NCI-H187 (cell line): ENCODE data around the gene FBXO4.
A peak's percentile ranks its signal among the peaks of the same experiment; 100 is the strongest.

Experiments
- DNase-seq, 2 experiments: peaks; one replicate each; lab custom pipeline; 2025; lab: John Stamatoyannopoulos, UW

FBXO4 gene, protein sequence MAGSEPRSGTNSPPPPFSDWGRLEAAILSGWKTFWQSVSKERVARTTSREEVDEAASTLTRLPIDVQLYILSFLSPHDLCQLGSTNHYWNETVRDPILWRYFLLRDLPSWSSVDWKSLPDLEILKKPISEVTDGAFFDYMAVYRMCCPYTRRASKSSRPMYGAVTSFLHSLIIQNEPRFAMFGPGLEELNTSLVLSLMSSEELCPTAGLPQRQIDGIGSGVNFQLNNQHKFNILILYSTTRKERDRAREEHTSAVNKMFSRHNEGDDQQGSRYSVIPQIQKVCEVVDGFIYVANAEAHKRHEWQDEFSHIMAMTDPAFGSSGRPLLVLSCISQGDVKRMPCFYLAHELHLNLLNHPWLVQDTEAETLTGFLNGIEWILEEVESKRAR

DNA sequence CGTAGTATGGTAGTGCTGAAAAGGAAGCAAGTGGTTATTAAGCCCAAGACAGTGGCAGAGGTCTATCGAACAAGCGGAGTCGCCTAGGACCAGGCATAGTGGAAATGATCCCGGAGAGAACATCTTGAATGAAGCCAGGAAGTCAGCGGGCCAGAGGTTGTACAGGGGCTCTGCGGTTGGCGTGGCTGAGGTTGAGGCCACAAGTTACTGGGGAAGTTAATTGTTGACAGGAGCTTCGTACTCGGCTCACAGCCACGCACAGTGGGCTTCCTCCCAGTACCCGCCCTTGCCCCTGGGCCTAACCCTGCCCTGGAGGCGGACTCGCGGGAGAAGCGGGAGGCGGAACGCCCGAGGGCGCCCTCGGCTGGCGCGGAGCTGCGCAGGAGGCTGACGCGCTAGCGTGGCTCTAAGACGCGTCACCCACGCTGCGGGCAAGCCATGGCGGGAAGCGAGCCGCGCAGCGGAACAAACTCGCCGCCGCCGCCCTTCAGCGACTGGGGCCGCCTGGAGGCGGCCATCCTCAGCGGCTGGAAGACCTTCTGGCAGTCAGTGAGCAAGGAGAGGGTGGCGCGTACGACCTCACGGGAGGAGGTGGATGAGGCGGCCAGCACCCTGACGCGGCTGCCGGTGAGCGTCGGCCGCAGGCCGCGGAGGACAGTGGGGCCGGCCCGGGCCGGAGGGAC is at the start of gene FBXO4:
TSS of gene FBXO4 (plus strand) at position 410 of the 683 bp plus-strand sequence. CDS start at position 439, 29 bp downstream.
- DNase-seq = peak; percentile 40 to 41

DNA sequence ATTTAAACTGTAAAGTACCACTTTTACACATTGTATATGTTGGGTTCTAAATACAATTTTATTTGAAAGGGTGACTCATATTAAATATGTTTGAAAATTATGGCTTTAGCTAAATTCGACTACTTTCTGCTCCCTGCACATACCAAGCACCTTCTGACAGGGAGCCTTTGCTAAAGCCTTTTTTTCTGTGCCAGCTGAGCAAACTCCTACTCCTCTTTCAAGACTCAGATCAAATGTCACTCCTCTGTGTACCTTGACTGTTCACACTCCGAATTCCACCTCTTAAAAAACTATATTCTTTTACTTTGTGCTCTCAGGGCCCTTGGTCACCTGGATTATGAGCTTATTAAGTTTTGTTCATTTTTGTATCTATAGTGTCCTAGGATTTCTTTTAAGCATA is 48.4 kb upstream of the FBXO4 start:
- no peak for DNase-seq

DNA sequence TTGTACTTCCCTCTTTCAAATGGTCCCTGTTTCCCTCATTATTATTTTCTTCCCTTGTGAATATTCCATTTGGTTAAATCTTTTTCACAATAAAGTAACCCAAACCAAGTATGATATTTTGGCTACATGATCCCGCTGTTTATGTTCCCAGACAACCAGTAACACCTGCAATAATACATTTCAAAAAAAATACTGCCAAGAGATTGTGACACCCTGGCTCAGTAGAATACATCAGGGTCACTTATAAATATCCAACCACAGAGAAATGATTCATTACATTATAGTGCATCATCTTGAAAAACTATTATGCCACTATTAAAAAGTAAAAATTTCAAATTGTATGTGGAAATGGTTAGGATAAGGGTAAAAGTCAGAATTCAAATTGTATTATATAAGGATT is 47.7 kb upstream of the FBXO4 start:
- DNase-seq = no peak

DNA sequence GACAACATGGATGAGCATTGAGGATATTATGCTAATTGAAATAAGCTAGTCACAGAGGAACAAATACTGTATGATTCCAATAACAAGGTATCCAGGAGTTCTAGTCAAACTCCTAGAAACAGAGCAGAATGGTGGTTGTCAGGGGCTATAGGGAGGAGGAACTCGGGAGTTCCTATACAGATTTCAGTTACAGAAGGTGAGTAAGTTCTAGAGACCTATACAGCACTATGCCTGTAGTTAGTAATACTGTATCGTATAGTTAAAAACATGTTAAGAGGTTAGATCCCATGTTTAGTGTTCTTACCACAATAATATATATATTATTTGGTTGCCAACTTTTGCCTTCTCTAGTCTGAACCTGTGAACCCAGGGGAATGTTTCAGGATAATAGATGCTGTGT is 46.9 kb upstream of the FBXO4 start:
- DNase-seq = no peak

- DNase-seq = no peak
Measured at GRCh38 chr5:41878643-41879478, 46.2 kb upstream of the FBXO4 start.

- DNase-seq = no peak
Measured at GRCh38 chr5:41882765-41883164, 42.3 kb upstream of the FBXO4 start.

DNA sequence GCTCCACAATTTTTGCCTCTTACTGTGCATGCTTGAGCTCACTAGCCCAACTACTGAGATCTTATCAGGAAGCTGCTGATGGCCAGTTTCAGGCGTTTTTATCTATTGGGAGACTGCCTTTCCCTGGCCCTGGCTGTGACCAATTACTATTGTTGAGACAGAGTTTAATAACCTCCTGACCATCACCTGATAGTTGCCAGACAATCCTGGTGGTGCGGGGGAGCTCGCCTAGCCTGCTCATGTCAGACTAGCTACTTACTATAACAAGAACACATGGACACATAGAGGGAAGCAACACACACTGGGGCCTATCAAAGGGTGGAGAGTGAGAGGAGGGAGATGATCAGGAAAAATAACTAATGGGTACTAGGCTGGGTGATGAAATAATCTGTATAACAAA is 41.8 kb upstream of the FBXO4 start:
- DNase-seq = no peak

- no peak for DNase-seq
Measured at GRCh38 chr5:41883936-41884335, 41.1 kb upstream of the FBXO4 start.

GRCh38 chr5:41885286-41885685 is 39.8 kb upstream of the FBXO4 start:
- no peak for DNase-seq

DNA sequence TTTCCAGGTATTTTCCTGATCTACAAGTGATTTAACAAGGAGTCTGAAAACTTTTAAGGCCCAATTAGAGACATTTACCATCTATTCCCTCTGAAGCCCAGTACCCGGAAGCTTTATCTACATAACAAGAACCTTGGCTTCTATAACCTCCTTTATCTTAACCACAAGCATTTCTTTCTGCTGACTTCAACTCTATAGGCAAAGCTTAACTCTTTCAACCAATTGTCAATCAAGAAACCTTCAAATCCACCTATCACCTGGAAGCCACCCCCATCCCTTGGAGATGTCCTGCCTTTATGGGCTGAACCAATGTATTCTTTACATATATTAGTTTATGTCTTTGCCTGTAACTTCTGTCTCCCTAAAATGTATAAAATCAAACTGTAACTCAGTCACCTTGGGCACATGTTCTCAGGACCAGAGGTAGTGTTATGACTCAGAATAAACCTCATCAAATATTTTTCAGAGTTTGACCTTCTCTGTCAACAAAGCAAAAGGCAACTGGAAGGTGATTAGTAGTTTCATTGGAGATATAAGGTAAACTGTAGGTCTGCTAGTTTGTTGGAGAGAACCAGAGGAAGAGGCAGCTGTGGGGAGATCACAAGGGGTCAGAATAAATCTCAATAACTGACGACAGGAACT is 33.9 kb upstream of the FBXO4 start:
- no peak for DNase-seq

DNA sequence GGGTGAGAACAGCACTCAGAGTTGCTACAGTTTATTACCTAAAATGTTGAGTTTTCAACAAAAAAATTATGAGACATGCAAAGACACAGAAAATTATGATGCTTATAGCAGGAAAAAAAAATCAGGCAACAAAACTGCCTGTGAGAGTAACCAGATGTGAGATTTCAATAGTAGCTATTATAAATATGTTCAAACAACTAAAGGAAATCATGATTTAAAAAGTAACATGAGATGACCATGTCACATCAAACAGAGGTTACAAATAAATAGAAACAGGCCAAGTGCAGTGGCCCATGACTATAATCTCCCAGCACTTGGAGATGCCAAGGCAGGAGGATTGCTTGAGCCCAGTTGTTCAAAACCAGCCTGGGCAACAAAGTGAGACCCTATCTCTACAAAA is 33.0 kb upstream of the FBXO4 start:
- DNase-seq = no peak

GRCh38 chr5:41893074-41893851 is 31.8 kb upstream of the FBXO4 start:
- DNase-seq = no peak

- no peak for DNase-seq
Measured at GRCh38 chr5:41896230-41896629, 28.9 kb upstream of the FBXO4 start.

DNA sequence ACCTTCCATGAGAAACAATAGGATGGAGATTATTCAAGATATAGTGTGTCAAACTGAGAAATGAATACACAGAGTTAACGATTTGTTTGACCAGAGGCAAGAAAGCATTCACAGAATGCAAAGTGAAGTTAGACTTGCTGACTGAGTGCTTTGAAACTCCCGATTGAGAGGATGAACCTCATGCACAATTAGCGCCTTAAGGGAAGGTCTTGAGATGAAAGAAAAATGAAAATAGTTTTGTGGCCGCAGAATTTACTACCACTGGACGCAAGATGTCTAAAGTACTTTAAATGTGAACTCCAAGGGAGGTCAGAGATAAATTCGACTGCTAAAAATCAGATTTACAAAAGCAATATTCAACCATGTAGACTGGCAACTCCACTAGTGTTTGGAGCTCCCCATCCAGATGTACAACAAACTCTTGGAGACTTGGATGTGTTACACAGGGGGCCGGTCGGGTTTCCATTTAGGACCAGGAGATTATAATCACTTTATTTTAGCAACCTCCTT is 21.6 kb upstream of the FBXO4 start:
- no peak for DNase-seq

DNA sequence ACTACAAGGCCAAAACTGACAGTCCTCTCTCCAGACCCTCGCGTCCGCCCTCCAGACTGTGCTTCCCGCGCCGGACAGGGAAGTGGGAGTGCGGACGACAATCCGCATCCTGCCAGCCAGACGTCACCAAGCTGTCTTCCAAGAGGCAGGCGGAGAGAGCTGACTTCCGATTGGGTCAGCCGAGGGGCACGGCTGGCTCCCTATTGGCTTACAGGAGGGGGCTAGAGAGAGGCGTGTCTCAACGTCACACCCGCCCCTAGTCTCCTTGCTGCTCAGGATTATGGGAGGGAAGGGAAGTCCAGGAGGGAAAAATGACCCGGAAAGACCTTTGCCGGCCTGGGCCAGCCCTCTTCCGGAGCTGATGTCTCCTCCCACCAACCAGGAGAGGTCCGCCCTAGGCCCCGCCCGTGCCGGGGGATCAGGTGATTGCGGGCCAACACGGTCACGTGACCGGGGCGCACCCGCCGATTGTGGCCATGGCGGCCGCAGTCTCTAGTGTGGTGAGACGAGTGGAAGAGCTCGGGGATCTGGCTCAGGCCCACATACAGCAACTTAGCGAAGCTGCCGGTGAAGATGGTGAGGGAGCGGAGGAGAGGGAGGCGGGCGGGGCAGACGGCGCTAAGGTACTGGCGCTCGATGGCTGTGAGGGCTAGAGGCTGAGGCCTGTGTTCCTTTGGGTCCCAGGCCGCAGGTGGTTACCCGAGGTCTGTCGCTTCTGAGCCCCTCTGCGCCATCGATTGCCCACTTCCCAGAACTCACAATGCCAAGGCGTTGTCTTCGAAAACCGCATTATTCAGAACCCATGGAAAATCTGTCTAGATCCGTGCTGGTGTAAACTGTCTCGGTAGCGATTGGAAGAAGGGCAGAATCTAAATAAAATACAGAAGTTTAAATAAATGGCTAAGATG is 20.9 kb upstream of the FBXO4 start, which contains the start of gene RIMOC1:
TSS of gene RIMOC1 (plus strand) at position 453 of the 908 bp plus-strand sequence. CDS start at position 477, 24 bp downstream.
- peak; percentile 99 for DNase-seq

- DNase-seq = no peak
Measured at GRCh38 chr5:41906151-41906550, 18.9 kb upstream of the FBXO4 start.

DNA sequence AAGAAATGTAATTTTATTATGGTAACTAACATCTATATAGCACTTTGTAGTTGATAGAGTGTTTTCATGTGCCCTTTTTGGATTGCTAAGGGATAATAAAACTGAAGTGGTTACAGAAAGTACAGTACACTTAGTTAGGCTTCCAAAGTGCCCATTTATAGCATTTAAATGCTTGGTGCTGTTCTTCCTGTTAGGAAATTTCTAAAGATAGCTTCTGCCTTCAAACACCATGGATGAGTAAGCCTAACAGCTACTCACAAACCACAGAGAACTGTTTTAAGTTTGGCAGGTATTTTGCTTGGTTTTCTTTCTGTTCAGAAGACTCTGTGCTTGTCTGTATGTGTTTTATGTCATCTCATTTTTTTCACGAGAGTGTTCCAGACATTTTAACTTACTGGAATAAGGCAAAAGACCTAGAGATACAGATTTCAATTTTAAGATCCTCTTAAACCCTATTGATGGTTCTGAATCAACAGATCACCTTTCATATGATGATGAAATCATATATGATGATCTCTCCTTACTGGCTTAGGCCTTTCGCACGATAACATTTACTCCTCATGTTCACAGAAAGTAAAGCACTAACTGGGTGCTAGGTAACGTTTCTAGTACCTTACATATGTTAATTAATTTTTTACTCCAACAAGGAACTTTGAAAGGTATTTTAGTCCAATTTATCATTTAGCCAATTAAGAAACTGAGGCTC is 16.6 kb upstream of the FBXO4 start:
- DNase-seq = no peak

DNA sequence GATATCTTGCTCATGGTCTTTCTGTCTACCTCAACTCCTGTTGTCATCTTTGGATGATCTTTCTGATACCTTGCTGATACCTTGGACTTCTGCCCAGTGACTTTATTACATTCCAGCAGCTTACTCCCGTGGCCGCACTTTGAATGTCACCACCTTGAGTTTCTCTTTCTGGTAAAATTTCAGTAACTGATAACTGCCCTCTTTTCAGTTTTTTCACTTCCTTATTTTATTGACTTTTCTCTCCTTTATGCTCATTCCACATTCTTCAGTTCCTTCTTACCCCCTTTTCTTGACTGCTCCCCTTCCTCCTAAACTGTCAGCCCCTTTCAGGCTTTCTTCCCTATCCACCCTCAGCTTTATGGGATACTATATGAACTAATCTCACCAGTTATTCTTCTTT is 7.0 kb upstream of the FBXO4 start:
- no peak for DNase-seq

DNA sequence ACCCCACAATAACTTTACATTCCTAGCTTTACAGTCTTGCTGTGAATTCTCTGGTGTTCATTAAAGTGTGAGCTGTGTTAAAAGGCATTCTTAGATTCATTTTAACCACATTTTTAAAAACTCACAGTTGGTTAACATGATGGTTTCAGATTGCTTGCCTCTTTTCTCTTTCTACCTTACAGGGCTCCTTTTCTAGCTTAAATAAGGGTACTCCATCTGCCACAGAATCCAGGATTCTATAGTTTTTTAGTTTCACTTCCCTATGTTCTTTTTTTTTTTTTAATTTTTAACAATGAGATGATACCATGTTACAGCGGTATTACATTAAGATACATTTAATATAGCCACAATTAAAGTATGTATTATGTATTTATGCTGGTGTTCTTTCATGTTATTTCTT is 3.9 kb upstream of the FBXO4 start:
- no peak for DNase-seq
